IgD-negative memory B cell (primary cell): ENCODE measurements around the gene TBC1D4. TPM values are rescaled to one million over a fixed set of nuclear protein-coding genes. Genes with fewer than 3 reads are reported as not detected.
A peak's percentile ranks its signal among the peaks of the same experiment; 100 is the strongest.
"Not testable (repeated sequence)": the region's sequence is repeated elsewhere in the genome, so short reads cannot be mapped to it uniquely, and the experiment has no call there.

Source experiments
- H3K27ac Mint-ChIP-seq, 3 donors: one replicate each; pipeline ENCODE4 v1.8.0; 2020 to 2022; ENCODE audit warnings: mild to moderate bottlenecking in 3 of 3, mixed read lengths in 3 of 3, moderate library complexity in 1 of 3
- H3K27me3 Mint-ChIP-seq: one replicate; pipeline ENCODE4 v1.8.0; 2021; ENCODE audit warnings: mixed read lengths
- H3K36me3 Mint-ChIP-seq: one replicate; pipeline ENCODE4 v1.8.0; 2020; ENCODE audit warnings: mild to moderate bottlenecking, mixed read lengths
- H3K4me1 Mint-ChIP-seq, 3 donors: one replicate each; pipeline ENCODE4 v1.8.0; 2020 to 2022; ENCODE audit warnings: mixed read lengths in 3 of 3, mild to moderate bottlenecking in 1 of 3
- H3K4me3 Mint-ChIP-seq, 4 donors: one replicate each; pipeline ENCODE4 v1.8.0; 2020 to 2022; ENCODE audit warnings: mild to moderate bottlenecking in 4 of 4, mixed read lengths in 4 of 4, moderate library complexity in 3 of 4
- H3K9me3 Mint-ChIP-seq, 3 donors: one replicate each; pipeline ENCODE4 v1.8.0; 2020 to 2021; ENCODE audit warnings: mixed read lengths in 3 of 3, mild to moderate bottlenecking in 1 of 3
- polyA plus RNA-seq: library from polyadenylated mRNA; unstranded; fragments of 300-500 nt; fragmentation: Illumina TruSeq; gene quantifications from one replicate; pipeline ENCODE4 v1.2.3, GENCODE V29; 2021

The TBC1D4 gene
- polyA plus RNA-seq, 1 donor from 2014 or later: 1.6 TPM

DNA sequence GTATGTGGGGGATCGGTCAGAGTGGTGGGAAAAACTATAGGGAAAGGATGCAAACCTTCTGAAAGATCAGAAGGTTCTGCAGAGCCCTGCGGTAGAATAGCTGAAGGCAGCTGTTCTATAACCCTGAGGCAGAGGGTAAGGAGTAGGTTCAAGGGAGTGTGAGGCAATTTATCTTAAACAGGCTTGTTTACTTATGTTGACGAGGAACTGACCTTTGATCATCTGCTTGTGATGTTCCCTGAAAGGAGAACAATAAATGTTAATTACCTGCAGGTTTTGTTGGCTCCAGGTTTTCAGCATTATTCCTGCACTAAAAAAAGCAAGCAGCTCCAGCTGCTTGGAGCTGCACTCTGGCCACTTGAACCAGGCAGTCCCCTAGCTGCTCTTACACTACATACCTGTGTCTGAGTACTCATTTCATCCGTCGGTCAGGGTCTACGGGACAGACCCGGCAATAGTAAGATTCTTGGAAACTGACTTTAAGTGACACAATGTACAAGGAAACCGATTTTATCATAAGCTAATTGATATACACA is 202.1 kb downstream of the TBC1D4 start:
- Mint-ChIP-seq H3K27me3 (peaks cover 2% of the 10 kb centered on the region), H3K4me3 (no peak overlapping the region), H3K27ac (no peak overlapping the region), H3K36me3 (peaks cover 2% of the 10 kb centered on the region), H3K9me3 (peaks cover 8 to 9% (median 9%) of the 10 kb centered on the region in 3 donors), H3K4me1 (no peaks in the 10 kb centered on the region)

DNA sequence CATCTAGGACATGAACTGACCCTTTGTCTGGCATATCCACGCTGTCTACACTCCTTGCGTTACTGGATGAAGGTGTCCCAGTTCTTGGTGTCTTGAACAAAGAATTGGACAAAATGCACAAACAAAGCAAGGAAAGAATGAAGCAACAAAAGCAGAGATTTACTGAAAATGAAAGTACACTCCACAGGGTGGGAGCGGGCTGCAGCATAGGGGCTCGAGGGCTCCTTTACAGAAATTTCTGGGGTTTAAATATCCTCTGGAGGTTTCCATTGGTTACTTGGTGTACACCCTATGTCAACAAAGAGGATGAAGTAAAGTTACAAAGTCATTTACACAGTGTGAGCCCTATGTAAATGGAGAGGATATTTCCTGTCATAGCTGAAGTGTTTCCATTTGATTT is 208.3 kb downstream of the TBC1D4 start:
- peaks cover 1 to 10% (median 8%) of the 10 kb centered on the region in 3 donors for H3K9me3 Mint-ChIP-seq
- H3K27ac Mint-ChIP-seq, H3K4me1 Mint-ChIP-seq, H3K4me3 Mint-ChIP-seq, H3K36me3 Mint-ChIP-seq, H3K27me3 Mint-ChIP-seq: not testable (repeated sequence)

- H3K36me3 Mint-ChIP-seq: no peaks in the 10 kb centered on the region
- no peaks in the 10 kb centered on the region for H3K27me3 Mint-ChIP-seq
- no peak overlapping the region for H3K4me3 Mint-ChIP-seq
- no peaks in the 10 kb centered on the region for H3K4me1 Mint-ChIP-seq
- H3K27ac Mint-ChIP-seq: no peak overlapping the region
- peaks cover 1 to 10% (median 8%) of the 10 kb centered on the region in 3 donors for H3K9me3 Mint-ChIP-seq
Observed at GRCh38 chr13:75271846-75272245, 210.1 kb downstream of the TBC1D4 start.

DNA sequence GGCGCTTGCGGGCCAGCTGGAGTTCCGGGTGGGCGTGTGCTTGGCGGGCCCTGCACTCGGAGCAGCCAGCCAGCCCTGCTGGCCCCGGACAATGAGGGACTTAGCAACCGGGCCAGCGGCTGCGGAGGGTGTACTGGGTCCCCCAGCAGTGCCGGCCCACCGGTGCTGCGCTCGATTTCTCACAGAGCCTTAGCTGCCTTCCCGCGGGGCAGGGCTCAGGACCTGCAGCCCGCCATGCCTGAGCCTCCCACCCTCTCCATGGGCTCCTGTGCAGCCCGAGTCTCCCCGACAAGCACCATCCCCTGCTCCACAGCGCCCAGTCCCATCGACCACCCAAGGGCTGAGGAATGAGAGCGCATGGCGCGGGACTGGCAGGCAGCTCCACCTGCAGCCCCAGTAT is 213.5 kb downstream of the TBC1D4 start:
- H3K36me3 Mint-ChIP-seq, H3K4me3 Mint-ChIP-seq, H3K27me3 Mint-ChIP-seq, H3K27ac Mint-ChIP-seq, H3K9me3 Mint-ChIP-seq, H3K4me1 Mint-ChIP-seq: not testable (repeated sequence)

DNA sequence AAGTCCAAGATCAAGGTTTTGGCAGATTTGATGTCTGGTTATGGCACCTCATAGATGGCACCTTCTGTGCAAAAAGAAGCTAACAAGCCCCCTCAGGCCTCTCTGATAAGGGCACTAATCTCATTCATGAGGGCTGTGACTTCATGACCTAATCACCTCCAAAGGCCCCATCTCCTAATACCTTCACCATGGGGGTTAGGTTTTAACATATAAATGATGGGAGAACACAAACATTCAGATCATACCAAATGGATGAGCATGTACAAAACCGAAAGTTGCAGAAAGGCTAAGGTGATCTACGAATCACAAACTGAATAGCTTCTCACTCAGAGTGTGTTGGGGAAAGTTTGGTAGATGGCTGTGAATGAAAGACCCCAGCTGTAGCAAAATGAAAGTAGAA is 217.4 kb downstream of the TBC1D4 start:
- H3K36me3 Mint-ChIP-seq: no peaks in the 10 kb centered on the region
- H3K27me3 Mint-ChIP-seq: peaks cover 1% of the 10 kb centered on the region
- H3K4me3 Mint-ChIP-seq: no peak overlapping the region
- no peak overlapping the region for H3K27ac Mint-ChIP-seq
- H3K4me1 Mint-ChIP-seq: no peaks in the 10 kb centered on the region
- H3K9me3 Mint-ChIP-seq: peaks cover 0 to 2% (median 0%) of the 10 kb centered on the region in 3 donors

- H3K27me3 Mint-ChIP-seq: peaks cover 1% of the 10 kb centered on the region
- no peaks in the 10 kb centered on the region for H3K4me1 Mint-ChIP-seq
- no peak overlapping the region for H3K27ac Mint-ChIP-seq
- H3K36me3 Mint-ChIP-seq: no peaks in the 10 kb centered on the region
- no peak overlapping the region for H3K4me3 Mint-ChIP-seq
- H3K9me3 Mint-ChIP-seq: no peaks in the 10 kb centered on the region
Observed at GRCh38 chr13:75263741-75264407, 218.1 kb downstream of the TBC1D4 start.

DNA sequence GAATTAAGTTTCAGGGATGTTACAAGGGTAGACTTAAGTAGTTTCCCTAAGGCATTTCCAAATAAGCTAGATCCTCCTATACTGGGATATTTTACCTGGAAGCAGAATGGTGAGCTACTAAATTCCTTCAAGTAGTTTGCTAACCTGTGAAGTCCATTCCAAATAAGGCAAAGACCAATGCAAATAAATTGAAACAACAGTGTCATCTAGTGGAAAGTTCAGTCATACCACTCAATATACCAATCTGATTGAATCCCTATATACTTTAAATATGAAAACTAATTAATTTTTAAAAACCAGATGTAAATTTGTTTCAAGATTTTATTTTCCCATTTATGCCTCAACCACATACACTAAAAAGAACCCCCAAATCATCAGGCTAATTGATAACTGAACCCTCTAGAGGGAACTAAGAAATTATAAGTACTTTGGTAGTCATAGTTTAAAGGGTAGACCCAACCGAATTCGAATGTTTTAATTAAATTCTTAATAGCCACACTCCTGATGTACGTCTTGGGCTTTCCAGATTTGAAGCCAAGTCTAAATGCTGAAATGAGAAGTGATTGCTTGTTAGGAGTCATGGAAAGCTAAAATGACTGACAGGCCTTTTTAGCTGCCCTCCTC is 223.7 kb downstream of the TBC1D4 start:
- peaks cover 0 to under 1% (median 0%) of the 10 kb centered on the region in 3 donors for H3K9me3 Mint-ChIP-seq
- H3K27me3 Mint-ChIP-seq: peaks cover 7% of the 10 kb centered on the region
- H3K4me3 Mint-ChIP-seq: no peak overlapping the region
- no peak overlapping the region for H3K27ac Mint-ChIP-seq
- no peaks in the 10 kb centered on the region for H3K4me1 Mint-ChIP-seq
- H3K36me3 Mint-ChIP-seq: no peaks in the 10 kb centered on the region

DNA sequence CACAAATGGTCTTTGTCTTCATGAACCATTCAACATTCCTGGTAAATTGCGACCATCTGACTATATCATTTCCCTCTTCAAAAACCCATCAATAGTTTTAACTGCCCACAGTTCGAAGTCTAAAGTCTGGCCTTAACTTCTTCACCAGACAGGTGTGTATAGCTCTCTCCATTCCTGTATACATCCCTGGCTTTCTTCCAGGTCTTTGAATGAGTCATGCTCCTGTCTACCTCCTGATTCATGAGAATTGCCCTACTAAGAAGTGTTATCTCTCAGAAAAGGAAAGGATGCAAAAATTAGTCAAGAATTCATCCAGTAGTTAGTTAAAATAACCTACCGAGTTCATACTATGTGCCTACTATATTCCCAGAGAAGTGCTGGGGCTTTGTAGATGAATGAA is 225.0 kb downstream of the TBC1D4 start:
- Mint-ChIP-seq H3K4me3 (no peak overlapping the region), H3K27me3 (peaks cover 10% of the 10 kb centered on the region), H3K36me3 (no peaks in the 10 kb centered on the region), H3K9me3 (peaks cover 0 to 2% (median 0%) of the 10 kb centered on the region in 3 donors), H3K4me1 (no peaks in the 10 kb centered on the region), H3K27ac (no peak overlapping the region)

DNA sequence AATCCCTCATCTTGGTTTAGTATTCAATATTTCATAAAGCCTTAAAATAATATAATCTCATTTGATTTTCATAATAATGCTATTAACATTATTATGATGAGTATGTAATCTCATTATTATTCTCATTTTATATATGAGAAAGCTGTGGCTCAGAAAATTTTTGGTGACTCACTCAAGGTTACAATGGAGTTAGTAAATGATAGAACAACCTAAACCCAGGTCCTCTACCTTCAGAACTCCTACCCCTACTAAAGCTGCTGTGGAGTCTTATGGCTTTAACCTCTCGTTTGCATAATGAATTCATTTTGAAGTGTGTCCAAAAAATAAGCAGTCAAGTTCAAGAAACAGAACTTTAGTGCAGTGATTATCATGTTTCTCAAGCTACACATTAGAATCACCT is 226.3 kb downstream of the TBC1D4 start:
- no peaks in the 10 kb centered on the region for H3K4me1 Mint-ChIP-seq
- no peak overlapping the region for H3K4me3 Mint-ChIP-seq
- H3K27ac Mint-ChIP-seq: no peak overlapping the region
- peaks cover 0 to 2% (median 0%) of the 10 kb centered on the region in 3 donors for H3K9me3 Mint-ChIP-seq
- no peaks in the 10 kb centered on the region for H3K36me3 Mint-ChIP-seq
- H3K27me3 Mint-ChIP-seq: peaks cover 11% of the 10 kb centered on the region

GRCh38 chr13:75255147-75255546 is 226.8 kb downstream of the TBC1D4 start:
- Mint-ChIP-seq H3K4me1 (no peaks in the 10 kb centered on the region), H3K27me3 (peaks cover 10% of the 10 kb centered on the region), H3K4me3 (no peak overlapping the region), H3K36me3 (no peaks in the 10 kb centered on the region), H3K27ac (no peak overlapping the region), H3K9me3 (peaks cover 0 to 2% (median 0%) of the 10 kb centered on the region in 3 donors)

DNA sequence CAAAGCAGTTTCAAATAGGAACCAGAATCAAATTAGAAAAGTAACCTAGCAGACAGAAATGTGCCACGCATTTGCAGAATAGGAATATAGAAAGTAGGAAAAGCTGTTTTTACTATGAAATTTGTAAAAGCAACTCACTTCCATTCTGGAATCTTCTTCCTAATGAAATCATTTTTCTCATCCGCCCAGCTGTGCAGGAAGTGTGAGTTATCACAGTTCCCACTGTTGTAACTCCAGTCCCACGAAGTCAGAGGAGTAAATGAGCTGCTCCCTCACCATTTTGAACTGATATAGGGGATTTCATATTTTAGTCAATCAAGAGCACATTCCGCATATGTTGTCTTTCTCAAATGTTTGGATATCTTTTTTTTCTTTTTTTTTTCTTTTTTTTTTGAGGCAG is 230.8 kb downstream of the TBC1D4 start:
- H3K27ac Mint-ChIP-seq: no peak overlapping the region
- H3K4me1 Mint-ChIP-seq: no peaks in the 10 kb centered on the region
- peaks cover 0 to 2% (median 0%) of the 10 kb centered on the region in 3 donors for H3K9me3 Mint-ChIP-seq
- peaks cover 4% of the 10 kb centered on the region for H3K27me3 Mint-ChIP-seq
- no peak overlapping the region for H3K4me3 Mint-ChIP-seq
- H3K36me3 Mint-ChIP-seq: no peaks in the 10 kb centered on the region

- no peaks in the 10 kb centered on the region for H3K4me1 Mint-ChIP-seq
- H3K4me3 Mint-ChIP-seq: no peak overlapping the region
- H3K27me3 Mint-ChIP-seq: peaks cover 4% of the 10 kb centered on the region
- peaks cover 0 to 5% (median 2%) of the 10 kb centered on the region in 3 donors for H3K9me3 Mint-ChIP-seq
- H3K27ac Mint-ChIP-seq: no peak overlapping the region
- H3K36me3 Mint-ChIP-seq: no peaks in the 10 kb centered on the region
Observed at GRCh38 chr13:75250526-75251178, 231.3 kb downstream of the TBC1D4 start.

DNA sequence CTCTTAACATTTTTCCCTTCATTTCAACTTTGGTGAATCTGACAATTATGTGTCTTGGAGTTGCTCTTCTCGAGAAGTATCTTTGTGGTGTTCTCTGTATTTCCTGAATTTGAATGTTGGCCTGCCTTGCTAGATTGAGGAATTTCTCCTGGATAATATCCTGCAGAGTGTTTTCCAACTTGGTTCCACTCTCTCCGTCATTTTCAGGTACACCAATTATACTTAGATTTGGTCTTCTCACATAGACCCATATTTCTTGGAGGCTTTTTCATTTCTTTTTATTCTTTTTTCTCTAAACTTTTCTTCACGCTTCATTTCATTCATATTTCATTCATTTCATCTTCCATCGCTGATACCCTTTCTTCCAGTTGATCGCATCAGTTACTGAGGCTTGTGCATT is 236.4 kb downstream of the TBC1D4 start:
- H3K9me3 Mint-ChIP-seq: peaks cover 2 to 10% (median 5%) of the 10 kb centered on the region in 3 donors
- not testable (repeated sequence) for H3K4me1 Mint-ChIP-seq, H3K27ac Mint-ChIP-seq, H3K27me3 Mint-ChIP-seq, H3K4me3 Mint-ChIP-seq, H3K36me3 Mint-ChIP-seq

DNA sequence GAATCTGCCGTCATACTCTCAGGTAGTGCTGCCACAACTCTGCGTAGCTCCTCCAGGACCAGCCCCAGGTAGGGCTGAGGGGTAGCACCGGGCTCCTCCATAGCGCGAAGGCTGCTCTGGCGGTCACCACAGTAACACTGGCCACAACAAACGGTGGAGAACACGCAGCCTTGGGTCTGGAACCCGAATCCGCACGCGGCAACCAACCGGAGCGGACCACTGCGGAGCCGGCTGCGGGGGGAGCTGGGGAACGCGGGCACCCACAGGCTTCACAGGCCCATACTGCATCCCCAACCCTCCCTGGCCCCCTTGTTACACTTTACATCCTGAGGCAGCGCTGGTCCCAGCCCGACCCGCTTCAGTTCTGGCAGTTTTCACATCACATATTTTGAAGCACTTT is 241.7 kb downstream of the TBC1D4 start:
- not testable (repeated sequence) for H3K27me3 Mint-ChIP-seq, H3K27ac Mint-ChIP-seq, H3K4me3 Mint-ChIP-seq, H3K36me3 Mint-ChIP-seq, H3K4me1 Mint-ChIP-seq
- peaks cover 2 to 11% (median 11%) of the 10 kb centered on the region in 3 donors for H3K9me3 Mint-ChIP-seq

DNA sequence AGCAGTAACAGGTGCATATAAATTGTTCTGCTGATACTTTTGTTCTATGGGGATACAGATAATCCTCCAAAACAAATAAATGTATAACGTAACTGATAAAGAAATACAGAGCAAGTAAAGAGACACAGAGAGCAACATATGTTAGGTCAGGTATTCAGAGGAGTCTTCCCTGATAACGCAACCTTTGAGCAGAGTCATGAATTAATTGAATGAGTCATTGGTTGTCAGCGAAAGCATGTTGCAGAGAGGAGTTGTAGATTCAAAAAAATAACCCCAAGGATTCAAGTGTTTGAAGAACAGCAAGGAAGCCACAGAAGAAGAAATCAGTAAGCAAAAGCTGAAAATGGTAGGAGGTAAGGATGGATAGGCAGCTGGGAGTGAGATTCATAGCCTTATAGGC is 245.2 kb downstream of the TBC1D4 start:
- Mint-ChIP-seq H3K27me3 (no peaks in the 10 kb centered on the region), H3K4me3 (peak overlapping the region in 1 of 4 donors; percentile 75), H3K4me1 (no peaks in the 10 kb centered on the region), H3K36me3 (no peaks in the 10 kb centered on the region), H3K9me3 (peaks cover 6 to 15% (median 14%) of the 10 kb centered on the region in 3 donors), H3K27ac (no peak overlapping the region)
